HFF-Myc (cell line): ENCODE measurements around the gene IQCE.

Experiments
- DNase-seq: peaks from one replicate; pipeline ENCODE4 v3.0.0-alpha.2; 2011; ENCODE audit warnings: low read depth; ENCODE audit errors: extremely low read depth
- H3K4me3 ChIP-seq: replicated peaks from 2 replicates; pipeline ENCODE4 v1.5.1; 2011; ENCODE audit warnings: low read depth, mild to moderate bottlenecking, control low read depth, low read length
- CTCF ChIP-seq: IDR thresholded peaks from 2 replicates; pipeline ENCODE4 v1.5.1; 2012; ENCODE audit warnings: mild to moderate bottlenecking, low read depth, low read length, control low read depth; ENCODE audit errors: missing control alignments

Gene IQCE

DNA sequence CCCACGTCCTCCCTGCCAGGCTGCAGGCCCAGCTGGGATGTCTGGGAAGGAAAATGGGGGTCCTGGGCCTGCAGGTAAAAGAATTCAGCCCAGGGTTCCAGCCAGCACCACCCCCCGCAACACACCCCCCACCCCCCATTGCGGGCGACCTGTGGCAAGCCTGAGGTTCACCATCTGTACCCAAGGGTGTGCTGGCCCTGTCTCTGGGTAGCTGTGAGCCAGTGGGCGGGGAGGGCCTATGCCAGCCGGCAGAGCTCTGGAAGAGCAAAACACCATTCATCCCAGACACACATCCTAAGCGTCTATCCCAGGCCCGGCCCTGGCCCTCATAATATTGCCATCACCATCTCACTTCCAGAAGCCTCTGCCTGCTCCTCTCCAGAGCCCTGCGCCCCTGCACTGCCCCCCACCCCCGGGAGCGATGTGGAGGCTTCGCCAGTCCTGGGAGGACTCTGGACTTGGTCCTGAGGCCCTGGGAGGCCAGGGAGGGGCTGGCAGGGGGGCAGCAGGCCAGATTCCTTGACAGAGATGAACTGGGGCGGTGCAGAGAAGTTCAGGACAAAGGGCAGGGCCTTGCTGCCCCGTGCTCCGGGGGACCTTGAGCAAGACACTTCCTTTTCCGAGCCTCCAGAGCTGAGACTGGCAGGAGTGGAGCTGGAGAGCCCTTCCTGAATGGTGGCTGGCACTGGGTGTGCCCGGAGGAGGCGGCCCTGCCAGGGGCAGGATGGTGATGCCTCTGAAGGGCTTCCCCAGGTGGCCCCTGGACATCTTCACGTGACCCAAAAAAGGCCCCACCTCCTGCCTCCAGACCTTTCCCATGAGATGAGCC is 64.3 kb downstream of the IQCE start:
- TF ChIP-seq CTCF: no peak
- DNase-seq: no peak
- no peak overlapping the region for H3K4me3 ChIP-seq

- no peak for DNase-seq
- no peak for TF ChIP-seq CTCF
- H3K4me3 ChIP-seq: no peak overlapping the region
These were observed 64.9 kb downstream of the IQCE start for GRCh38 chr7:2623698-2624014.

GRCh38 chr7:2624293-2624886 is 65.6 kb downstream of the IQCE start:
- DNase-seq: no peak
- H3K4me3 ChIP-seq: no peak overlapping the region
- TF ChIP-seq CTCF: no peak

- no peak for DNase-seq
- no peak overlapping the region for H3K4me3 ChIP-seq
- TF ChIP-seq CTCF: no peak
These were observed 67.8 kb downstream of the IQCE start for GRCh38 chr7:2626498-2627117.

DNA sequence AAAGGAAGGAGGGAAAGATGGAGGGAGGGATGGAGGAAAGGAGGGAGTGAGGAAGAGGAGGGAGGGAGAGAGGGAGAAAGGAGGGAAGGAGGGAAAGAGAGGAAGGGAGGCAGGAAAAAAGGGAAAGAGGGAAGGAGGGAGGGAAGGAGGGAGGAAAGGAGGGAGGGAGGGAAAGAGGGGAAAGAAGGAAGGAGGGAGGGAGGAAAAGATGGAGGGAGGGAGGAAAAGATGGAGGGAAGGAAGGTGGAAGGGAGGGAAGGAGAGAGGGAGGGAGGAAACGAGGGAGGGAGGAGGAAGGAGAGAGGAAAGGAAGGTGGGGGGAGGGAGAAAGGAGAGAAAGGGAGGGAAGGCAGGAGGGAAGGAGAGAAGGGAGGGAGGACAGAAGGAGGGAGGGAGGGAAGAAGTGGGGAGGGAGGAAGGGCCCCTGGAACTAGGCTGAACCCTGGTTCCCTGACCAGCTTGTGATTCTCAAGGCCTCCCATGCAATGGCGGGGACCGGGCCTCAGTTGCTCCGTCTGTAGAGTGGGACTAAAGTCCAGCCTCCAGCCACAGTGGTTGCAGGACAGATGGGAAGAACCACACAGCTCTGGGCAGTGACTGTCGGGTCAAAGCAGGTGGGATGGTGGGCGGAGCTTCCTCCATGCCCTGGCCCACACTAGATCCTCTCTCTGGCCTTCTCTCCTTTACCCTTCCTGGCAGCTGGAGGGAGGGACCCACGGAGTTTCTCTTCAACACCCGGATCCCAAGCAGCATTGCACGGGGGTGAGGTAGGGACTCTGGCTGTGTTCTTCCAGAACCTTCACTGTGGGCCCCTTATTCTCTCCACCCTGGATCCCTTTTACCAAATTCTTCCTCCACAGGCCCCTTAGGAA is 68.7 kb downstream of the IQCE start:
- no peak for DNase-seq
- no peak for TF ChIP-seq CTCF
- H3K4me3 ChIP-seq: no peak overlapping the region

DNA sequence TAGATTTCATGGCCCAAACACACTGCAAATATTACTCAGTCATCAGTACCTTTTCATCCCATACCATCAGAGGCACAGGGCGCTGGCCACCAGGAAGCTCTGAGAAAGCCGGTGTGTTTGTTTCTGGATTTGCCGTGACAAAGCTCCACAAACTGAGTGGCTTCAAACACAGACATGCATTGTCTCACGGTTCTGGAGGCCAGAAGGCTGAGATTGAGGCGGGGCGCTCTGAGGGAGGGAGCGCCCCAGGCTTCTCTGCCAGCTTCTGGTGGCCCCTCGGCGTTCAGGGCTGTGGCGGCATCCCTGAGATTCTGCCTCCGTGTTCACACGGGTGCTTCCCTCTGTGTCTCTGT is 69.3 kb downstream of the IQCE start:
- no peak for DNase-seq
- no peak for TF ChIP-seq CTCF
- H3K4me3 ChIP-seq: no peak overlapping the region
